Stomach (tissue), 4 donors: ENCODE results near the gene CPSF6.
"Not testable (repeated sequence)": the region's sequence is repeated elsewhere in the genome, so short reads cannot be mapped to it uniquely, and the experiment has no call there.

Experiments
- EP300 ChIP-seq: sonication (generic); formaldehyde crosslinking; IDR thresholded peaks from one replicate; pipeline ENCODE4 v1.6.1; 2017; ENCODE audit warnings: antibody characterized with exemption
- POLR2A ChIP-seq, 4 donors: fragments of 450-650 bp; IDR thresholded peaks; one replicate each; pipeline ENCODE4 v1.6.1; 2016; ENCODE audit warnings: antibody characterized with exemption in 4 of 4, control low read depth in 2 of 4, mild to moderate bottlenecking in 1 of 4, moderate library complexity in 1 of 4
- POLR2AphosphoS5 ChIP-seq, 3 donors: sonication (generic); formaldehyde crosslinking; IDR thresholded peaks; one replicate each; pipeline ENCODE4 v1.6.1; 2016; ENCODE audit warnings: antibody characterized with exemption in 3 of 3
- TF ChIP-seq, protein P1 (sequence below), 7 experiments: fragments of 450-650 bp in 4 of 7; fragments of 200-600 bp in 3 of 7; sonication (generic) in 3 of 7; IDR thresholded peaks; one replicate each; pipeline ENCODE4 v1.5.1; 2016 to 2019; ENCODE audit warnings: antibody characterized with exemption in 7 of 7, control low read depth in 2 of 7, mild to moderate bottlenecking in 1 of 7

DNA sequence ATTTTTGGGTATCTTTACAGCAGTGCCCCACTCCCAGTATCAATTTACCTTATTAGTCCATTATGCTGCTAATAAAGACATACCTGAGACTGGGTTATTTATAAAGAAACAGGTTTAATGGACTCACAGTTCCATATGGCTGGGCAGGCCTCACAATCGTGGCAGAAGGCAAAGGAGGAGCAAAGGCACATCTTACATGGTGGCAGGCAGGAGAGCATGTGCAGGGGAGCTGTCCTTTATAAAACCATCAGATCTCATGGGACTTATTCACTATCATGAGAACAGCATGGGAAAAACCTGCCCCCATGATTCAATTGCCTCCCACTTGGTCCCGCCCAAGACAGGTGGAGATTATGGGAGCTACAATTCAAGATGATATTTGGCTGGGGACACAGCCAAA, 77.9 kb downstream of the CPSF6 start:
- TF ChIP-seq, protein P1, sequence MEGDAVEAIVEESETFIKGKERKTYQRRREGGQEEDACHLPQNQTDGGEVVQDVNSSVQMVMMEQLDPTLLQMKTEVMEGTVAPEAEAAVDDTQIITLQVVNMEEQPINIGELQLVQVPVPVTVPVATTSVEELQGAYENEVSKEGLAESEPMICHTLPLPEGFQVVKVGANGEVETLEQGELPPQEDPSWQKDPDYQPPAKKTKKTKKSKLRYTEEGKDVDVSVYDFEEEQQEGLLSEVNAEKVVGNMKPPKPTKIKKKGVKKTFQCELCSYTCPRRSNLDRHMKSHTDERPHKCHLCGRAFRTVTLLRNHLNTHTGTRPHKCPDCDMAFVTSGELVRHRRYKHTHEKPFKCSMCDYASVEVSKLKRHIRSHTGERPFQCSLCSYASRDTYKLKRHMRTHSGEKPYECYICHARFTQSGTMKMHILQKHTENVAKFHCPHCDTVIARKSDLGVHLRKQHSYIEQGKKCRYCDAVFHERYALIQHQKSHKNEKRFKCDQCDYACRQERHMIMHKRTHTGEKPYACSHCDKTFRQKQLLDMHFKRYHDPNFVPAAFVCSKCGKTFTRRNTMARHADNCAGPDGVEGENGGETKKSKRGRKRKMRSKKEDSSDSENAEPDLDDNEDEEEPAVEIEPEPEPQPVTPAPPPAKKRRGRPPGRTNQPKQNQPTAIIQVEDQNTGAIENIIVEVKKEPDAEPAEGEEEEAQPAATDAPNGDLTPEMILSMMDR (IDR thresholded peaks at IDR 0.05) = not testable (repeated sequence)
- not testable (repeated sequence) for TF ChIP-seq POLR2A (IDR thresholded peaks at IDR 0.05); EP300; POLR2AphosphoS5 (IDR thresholded peaks at IDR 0.05)
